Daoy (cell line): Measurements from ENCODE around the gene PRLH. TPM values are rescaled to one million over a fixed set of nuclear protein-coding genes. Genes with fewer than 3 reads are reported as not detected.
A peak's percentile ranks its signal among the peaks of the same experiment; 100 is the strongest.

Experiments used
- DNase-seq: peaks from one replicate; pipeline ENCODE4 v3.0.0-alpha.2; 2015; ENCODE audit warnings: low read depth
- total RNA-seq: library from RNA; depleted of rRNA; stranded (reverse); fragments of >200 nt; shearing (Covaris generic); gene quantifications from 2 replicates; pipeline ENCODE4 v1.2.3, GENCODE V29; 2014

PRLH gene
- total RNA-seq, 1 experiment from 2014 or later, result not detected

DNA sequence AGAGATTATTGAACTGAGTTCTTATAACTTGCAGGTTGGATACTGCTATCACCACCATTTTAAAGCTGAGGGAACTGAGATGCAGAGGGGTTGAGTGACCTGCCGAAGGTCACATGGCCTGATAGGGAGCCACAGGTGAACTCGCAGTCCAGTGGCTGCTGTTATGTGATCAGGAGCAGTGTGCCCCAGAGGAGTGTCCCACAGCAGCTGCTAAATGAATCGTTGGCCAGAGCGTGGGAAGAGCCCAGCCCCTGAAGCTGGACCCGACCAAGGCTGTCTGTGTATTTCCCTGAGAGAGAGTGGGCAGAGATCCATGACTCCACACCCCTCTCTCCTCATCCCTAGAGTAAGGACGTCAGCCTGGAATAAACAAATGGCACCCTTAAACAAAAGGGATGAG is 26.7 kb upstream of the PRLH start:
- no peak for DNase-seq

DNA sequence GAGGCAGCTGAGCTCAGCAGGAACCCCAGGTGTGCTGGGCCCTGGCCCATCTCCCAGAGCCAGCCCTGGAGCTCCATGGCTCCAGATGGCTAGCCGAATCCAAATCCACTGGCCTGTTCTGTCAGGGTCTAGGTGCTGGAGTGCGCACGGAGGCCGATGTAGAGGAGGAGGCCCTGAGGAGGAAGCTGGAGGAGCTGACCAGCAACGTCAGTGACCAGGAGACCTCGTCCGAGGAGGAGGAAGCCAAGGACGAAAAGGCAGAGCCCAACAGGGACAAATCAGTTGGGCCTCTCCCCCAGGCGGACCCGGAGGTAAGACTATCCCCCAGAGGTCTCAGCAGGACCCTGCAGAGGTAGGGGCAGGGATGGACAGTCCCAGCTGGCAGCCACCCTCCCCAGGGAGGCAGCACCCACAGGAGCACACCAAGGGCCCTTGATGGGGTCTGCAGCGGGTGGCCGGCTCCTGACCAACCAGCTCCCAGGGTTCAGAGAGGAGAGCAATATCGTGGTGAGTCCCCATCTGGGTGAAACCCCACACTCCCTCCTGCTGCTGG is 26.1 kb upstream of the PRLH start:
- DNase-seq, result no peak

GRCh38 chr2:237540823-237541222 is 25.6 kb upstream of the PRLH start:
- DNase-seq, result peak; percentile 73

DNA sequence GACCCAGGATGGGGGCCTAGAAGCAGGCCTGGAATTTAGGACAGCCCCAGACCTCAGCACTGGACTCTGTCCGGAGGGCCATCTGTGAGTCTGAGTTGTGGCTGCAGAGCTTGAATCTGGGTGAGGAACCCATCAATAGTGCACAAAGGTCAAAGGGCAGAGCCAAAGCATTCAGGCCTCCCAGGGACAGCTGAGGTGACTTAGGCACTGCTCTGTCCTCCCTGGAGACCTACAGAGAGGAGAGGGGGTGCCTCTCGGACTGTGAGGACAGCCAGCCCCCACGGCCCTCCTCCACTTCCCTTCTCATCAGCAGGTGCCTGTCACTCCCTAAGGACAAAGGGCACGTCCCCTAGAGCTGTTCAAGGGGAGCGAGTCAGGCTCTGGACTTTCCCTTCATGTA is 25.1 kb upstream of the PRLH start:
- no peak for DNase-seq

DNA sequence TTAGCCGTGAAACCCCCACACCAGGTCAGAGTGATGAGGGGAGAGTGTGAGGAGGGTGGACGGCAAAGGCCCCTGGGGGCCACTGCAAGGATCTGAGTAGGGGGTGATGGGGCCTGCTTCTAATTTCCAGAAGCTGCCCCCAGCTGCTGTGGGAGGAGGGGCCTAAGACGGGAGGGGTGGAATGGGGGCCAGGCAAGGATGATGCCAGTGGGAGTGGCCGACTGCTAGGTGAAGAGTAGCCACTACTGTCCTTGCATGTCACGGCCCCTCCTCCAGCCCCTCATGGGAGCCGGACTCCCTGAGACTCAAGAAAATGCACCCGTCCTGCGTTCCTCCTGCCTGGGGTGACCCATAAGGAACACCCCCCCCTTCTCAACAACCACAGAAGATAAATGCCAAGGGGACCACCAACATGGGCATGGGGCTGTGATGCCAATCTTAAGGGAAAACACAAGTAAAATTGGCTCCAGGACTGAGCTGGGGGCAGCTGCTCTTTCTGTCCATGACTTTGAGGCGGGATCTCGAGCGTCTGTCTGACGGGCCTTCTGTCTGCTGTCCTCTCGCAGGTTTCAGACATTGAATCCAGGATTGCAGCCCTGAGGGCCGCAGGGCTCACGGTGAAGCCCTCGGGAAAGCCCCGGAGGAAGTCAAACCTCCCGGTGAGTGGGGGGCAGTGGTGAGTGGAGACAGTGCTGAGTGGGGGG is 24.2 kb upstream of the PRLH start:
- no peak for DNase-seq

DNA sequence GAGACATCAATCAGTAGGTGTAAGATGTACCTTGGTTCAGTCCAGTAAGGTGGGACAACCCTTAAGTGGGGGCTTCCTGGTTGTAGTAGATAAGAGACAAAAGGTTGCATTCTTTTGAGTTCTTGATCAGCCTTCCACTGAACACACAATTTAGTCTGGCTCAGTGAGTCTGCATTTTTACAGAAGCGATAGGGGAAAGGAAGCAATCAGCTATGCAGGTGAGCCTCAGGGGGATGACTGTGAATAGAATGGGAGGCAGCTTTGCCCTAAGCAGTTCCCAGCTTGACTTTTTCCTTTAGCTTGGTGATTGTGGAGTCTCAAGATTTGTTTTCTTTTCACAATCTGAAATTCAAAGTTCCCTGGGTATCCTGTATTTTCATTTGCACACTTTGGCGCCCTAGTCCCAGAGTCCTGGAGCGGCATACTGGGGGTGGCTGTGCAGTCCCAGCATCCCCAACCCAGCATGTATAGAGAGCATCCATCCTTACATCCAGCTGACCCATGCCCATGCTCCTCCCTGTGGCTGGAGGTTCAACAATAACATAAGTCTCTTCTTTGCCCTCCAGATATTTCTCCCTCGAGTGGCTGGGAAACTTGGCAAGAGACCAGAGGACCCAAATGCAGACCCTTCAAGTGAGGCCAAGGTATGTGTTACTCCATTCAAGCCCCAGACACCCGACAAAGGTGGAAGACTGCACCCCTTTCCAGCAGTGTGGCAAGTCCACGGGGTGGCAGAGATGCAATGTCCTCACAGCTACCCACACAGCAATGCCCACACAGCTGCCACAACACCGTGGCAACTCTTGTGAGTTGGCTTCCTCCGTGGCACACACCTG is 20.1 kb upstream of the PRLH start:
- no peak for DNase-seq

DNA sequence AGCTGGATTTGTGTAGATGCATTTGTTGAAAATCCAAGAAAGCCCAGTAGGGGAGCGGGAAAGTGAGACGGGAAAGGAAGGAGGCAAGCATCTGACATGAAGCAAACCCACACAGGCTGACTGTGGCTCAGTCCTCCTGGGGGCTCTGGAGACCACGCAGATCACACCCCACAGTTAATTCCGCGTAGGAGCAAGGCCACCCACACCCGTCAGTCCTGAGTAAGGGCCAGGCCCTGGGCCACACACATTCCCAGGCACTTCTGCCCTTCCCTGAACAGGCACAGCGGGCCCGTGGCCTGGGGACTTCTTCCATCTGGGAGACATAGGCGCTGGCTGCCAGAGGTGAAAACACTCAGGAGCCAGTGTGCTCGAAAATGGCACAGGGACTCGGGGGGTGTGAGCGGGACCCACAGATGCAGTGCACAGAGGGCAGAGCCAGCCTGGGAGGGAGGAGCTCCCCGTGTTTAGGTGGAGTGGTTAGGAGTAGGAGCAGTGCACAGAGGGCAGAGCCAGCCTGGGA is 19.4 kb upstream of the PRLH start:
- no peak for DNase-seq

DNA sequence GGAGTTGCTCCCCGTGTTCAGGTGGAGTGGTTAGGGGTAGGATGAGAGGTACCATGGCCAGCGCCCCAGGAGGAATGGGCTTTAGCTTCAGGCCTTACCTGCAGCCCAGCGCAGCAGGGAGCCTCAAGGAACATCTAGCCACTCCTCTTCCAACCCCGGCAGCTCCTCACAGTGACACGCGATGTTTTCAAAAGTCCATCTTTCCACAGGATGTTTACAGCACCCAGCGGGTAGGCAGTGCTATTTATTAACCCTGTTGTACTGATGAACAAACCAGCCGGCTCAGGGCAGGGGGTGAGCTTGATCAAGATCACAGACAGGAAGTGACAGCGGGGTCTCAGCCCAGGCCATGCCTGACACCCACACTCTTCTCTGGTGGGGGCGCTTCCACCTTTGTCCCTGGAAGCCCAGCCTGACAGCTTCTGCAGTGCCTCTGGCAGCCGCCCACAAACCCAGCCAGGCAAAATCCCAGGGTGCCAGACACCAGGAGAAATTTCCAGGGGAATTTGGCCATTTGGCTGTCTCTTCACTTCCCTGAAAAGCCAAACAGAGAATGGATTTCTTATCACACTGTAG is 18.4 kb upstream of the PRLH start:
- DNase-seq, result no peak

DNA sequence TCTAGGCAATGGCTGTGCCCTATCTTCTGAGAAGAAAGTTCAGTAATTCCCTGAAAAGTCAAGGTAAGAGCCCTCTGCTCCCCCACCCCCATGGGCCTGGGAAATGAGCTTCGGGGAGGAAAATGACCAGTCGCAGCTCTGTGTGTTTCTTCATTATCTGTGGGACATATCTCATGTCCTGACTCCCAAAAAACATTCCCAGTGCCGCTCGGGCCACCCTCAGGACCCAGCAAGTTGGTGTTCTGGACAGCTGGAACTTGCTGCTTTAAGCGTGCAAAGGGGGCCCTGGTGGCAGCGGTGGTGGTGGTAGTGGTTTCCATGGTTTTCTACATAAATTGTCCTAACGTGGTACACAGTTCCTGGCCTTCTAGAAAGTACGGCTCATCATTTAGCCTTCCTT is 17.2 kb upstream of the PRLH start:
- no peak for DNase-seq

DNA sequence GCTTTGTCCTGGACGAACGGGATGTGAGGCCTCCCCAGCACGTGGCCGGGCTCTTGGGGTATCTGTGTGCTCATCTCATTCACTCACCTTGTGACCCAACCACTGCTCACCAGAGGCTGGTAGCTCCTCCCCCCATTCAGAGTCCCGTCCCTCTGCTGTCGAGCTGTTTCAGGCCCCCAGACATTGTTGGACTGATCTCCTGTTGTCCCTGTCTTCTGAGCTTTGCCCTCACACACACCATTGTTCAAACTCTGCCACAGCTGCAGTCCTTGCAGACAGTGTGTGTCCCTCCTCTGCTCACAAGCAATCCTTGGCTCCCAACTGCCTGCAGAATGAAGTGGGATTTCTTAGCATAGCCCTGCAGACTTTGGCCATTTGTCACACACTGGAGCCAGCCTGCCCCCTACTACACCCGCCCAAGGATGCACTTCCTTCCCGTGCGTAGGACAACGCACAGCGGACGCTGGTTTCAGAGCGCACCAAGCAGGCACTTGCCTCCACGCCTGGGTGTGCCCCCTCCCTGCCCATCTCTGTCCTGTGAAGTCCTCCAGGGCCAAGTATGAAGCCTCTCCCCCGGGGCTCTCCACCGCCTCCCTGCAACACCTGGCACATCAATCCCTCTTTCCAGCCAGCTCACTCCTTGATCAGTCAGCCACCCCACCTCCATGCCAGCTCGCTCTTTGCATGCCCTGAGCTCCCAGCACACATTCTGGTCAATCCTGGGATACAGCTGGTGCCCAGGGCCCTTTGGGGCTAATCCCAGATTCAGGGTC is 16.5 kb upstream of the PRLH start:
- DNase-seq, result no peak

- no peak for DNase-seq
Measured at GRCh38 chr2:237551071-237551574, 15.3 kb upstream of the PRLH start.

DNA sequence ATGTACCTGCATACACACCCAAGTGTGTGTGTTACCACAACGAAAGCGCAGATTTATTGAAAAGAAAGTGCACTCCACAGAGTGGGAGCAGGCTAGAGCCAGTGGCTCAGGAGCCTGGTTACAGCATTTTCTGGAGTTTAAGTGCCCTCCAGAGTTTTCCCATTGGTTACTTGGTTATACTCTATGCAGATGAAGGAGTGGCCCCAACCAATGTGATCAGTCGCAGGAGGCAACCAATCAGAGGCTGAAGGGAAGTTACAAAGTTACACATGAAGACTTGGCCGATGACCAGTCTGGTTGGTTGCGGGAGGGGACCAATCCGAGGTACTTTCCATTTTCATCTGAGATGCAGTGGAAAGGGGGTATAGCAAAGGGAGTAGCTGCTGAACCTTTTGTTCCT is 13.5 kb upstream of the PRLH start:
- DNase-seq, result no peak

GRCh38 chr2:237553948-237554347 is 12.4 kb upstream of the PRLH start:
- DNase-seq, result no peak

DNA sequence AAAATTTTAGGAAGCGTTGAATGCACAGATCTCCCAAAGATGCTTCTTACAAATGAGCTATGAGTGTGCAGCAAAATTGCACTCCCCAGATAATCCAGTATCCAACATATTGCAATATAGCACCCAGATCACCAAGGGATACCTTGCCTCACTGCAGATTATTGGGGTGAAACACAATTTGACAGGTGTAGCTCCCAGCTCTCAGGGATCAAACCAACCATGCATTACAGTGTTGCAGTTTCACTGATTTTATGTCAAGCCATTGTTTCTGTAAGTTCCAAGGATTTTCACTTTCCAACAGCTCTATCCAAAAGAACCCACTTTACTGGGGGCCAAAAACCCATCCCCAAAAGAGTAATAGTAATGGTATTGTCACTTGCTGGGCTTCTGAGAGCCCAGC is 10.8 kb upstream of the PRLH start:
- no peak for DNase-seq

- no peak for DNase-seq
Measured at GRCh38 chr2:237556773-237557632, 9.4 kb upstream of the PRLH start.

- no peak for DNase-seq
Measured at GRCh38 chr2:237557633-237558015, 8.8 kb upstream of the PRLH start.

- DNase-seq, result peak; percentile 64
Measured at GRCh38 chr2:237558961-237559641, 7.3 kb upstream of the PRLH start.

- DNase-seq, result no peak
Measured at GRCh38 chr2:237561221-237561620, 5.2 kb upstream of the PRLH start.

- DNase-seq, result no peak
Measured at GRCh38 chr2:237563816-237564215, 2.6 kb upstream of the PRLH start.
